Non-pigmented ciliary epithelial cell (primary cell): ENCODE data around the gene LGR6.
"Not testable (repeated sequence)": the region's sequence is repeated elsewhere in the genome, so short reads cannot be mapped to it uniquely, and the experiment has no call there.

ENCODE experiments used
- DNase-seq: peaks from one replicate; pipeline ENCODE4 v3.0.0-alpha.2; 2010; ENCODE audit warnings: low read depth

Gene LGR6

DNA sequence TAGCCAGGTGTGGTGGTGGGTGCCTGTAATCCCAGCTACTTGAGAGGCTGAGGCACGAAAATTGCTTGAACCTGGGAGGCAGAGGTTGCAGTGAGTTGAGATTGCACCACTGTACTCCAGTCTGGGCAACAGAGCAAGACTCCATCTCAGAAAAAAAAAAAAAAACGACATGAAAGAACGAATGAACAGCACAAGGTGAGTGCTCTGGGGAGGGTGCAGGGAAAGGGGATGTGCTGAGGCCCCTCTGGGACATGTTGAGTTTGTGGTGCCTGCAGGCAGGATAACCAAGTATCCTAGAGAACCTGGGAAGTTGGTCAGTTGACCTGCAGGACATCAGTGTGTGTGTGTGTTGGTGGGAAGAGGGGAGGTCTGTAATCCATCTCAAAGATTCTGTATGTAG is 46.6 kb downstream of the LGR6 start:
- DNase-seq = not testable (repeated sequence)

DNA sequence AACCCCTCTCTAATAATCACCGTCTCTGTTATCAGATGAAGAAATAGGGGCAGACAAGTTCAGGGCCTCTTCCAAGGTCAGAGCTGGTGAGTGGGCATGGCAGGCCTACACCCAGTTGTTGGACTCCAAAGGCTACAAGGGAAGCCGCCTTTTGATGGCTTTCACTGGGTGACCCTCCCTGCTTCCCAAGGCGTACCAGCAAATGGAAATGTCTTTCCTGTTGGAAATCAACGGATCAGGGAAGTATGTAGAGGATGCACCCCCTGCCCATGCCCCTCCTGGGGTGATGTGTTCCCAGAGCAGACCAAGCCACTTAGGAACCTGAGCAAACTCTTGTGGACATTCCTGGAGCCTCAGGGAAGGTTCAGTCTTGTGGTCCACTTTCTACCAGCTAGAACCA is 47.4 kb downstream of the LGR6 start:
- no peak for DNase-seq

DNA sequence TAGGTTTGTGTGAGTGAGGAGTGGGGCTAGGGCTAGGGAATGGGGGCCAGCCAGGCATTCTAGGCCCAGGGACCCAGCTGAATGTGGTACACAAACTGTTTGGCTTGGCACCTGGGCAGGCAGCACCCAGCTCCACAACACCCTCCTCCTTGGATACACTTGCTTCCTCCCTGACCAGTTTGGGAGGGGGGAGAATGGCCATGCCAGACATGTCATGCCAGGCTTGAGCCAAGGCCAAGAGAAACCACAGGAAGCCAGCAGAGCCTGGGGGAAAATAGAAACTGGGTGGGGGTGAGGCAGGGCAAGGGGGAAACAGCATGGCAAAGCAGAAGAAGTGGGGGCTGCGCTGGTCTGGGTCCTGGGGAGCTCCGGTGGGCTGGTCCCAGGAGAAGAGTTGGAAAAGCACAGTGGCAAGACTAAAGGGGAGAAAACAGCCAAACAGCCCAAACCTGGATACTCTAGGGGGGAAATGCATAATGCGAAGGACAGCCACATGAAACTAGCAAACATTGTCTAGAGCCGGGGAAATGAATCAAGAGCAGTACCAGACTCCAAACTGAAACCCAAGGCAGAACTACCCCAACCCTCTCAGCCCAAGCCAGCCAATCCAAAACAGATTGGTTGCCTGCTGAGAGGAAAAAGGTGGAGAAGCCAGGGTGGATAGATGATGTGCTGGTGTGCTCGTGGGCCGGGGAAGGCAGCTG is 47.9 kb downstream of the LGR6 start:
- no peak for DNase-seq

DNA sequence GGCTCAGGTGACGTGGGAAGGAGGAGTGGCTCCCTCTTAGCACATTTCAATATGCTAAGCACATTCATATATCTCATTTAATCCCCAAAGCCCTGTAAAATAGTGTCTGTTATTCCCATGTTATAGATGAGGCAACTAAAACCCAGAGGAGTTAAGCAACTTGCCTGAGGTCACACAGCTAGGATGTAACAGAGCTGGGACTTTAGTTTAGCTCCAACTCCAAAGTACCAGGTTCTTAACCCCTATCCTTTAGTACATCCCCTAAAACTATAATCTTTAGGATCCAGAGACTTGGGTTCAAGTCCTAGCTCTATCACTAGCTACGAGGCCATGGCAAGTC is 48.5 kb downstream of the LGR6 start:
- DNase-seq = no peak

DNA sequence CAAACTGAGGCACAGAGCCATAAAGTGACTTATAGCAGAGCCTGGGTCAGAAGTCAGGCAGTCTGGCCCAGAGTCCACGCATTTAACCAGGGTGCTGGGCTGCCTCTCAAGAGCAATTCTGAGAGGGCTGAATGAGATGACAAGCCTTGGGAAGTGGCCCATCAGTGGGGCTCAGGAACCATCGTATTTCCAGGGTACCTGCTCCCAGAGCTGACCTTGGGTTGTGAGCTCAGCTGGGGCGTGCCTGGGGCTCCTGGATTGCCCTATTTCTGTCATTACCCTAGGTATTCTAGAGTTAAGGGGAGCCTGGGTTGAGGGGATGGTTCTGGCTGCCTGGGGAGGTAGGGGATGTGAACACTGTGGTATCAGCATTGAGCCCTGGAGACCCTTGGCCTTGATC is 49.4 kb downstream of the LGR6 start:
- no peak for DNase-seq

DNA sequence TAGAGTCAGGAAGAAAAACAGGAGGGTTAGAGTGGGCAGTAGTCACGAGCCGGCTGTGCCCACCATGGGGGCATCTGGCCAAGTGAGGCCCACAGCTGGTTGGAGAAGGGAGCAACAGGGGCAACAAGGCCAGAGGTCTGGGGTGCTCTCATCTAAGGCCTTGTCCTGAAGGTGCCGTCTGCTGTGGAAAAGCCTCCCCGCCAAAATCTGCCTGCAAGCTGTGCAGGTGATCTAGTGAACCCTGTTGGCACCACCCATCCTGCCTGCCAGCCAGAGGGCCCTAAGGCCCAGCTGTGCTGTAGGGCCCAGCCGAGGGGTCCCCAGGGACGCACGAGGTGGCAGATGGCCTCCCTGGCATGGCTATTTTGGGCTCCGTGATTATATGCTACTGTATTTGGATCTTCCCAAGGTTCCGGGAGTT is 51.3 kb downstream of the LGR6 start:
- DNase-seq = no peak

DNA sequence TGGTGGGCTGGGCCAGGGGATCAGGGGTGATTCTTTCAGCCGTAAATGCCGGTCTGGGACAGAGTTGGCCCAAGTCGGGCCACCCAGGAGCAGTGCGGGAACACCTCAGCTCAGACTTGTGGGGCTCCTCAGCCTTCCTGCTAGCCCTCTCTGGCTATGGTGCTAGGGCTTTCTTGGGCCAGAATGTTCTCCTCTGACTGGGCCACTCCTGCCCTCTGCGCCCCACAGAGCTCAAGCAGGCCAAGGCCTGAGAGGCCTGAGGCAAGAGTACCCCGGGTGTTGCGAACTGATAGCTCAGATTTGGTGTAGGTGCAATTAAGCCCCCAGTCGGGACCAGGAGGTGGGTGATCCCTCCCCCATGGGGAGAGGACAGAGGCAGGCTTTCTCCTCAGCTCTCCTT is 51.8 kb downstream of the LGR6 start:
- DNase-seq = no peak

DNA sequence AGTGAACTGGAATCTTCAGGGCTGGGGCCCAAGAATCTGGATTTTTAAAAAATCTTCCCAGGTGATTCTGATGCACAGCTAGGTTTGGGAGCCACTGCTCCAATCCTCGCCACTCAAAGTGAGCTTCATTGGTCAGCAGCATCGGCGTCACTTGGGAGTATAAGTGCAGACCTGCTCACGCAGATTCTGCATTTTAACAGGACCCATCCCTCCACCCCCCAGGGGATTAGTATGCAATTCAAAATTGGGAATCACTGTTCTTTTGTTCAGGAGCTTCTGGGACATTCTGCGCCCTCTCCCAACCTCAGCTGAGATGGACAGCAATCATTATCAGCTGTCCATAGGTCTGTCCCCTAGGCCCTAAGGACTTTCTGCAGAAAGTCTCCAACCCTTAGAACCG is 53.5 kb downstream of the LGR6 start:
- DNase-seq = no peak

DNA sequence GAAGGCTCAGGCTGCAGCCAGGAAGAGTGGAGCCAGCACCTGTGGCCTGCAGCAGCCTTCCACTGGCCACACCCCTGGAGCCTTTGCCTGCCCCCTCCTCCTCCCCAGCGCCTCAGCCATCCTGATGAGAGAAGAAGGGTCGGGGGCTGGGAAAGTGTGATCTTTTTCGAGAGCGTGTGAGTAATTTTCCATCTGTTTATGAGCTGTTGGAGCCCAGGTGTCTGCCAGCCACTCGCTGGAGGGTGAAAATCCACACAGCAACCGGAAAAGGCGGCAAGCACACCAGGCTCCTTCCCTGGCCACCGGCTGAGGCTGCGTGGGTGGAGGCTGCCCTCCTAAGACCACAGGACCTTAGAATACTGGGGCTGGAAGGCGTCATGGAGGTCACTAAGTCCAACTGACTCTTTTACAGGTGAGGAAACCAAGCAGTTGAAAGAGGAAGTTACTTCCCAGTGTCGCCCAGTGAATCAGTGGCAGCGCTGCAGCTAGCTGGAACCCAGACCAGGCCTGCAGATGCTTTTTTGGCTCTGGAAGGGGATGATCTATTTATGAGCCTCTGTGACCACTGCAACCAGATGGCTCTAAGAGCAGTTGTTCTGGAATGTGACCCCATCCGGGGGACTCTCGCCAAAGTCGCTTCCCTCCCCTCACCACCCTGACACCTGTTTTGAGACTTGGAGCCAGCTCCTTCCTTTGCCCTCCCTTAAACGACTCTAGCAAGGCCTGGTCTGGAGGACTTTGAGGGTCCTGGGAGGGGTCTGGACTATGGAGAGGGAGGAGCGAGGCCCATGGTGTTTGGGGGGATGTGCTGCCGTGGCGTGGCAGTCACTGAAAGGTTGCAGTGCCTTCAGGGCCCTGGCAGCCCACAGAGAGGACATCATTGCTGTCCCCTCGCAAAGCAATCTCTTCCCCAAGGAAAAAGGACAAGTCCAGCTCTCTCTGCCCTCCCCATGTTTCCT is 54.5 kb downstream of the LGR6 start:
- DNase-seq = no peak

DNA sequence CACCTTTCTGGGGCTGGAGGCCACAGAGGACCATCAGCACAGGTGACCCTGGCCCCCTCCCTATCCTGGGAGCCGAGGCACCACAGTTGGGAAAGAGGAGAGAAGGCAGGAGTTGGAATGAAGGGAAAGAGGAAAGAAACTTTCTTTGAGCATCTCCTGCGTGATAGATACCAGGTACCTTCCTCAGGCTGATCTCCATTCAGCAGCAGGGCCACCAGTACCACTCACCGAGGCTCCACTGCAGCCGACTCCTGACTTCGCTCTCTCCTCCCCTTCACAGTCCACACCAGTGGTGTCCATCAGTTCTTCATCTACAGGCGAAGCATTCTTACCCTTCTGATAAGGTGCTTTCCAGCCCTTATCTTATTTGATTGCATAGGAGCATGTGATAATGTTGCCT is 55.3 kb downstream of the LGR6 start:
- no peak for DNase-seq

DNA sequence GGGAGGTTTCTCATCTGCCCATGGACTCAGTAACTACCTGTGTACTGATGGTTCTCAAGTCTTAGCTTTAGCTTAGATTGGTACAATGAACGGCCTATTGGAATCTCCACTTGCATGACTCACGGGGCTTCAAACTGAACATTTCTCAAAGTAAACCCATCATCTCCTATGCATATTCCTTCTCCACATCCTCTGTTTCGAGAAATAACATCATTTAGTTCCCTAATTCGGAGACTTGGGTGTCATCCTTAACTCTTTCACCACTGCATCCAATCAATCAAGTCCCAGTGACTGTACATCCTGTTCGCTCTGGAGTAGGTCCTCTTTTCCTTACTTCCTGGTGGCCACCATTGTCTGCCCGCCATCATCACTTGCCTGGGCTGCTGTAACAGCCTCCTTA is 55.8 kb downstream of the LGR6 start:
- DNase-seq = no peak

DNA sequence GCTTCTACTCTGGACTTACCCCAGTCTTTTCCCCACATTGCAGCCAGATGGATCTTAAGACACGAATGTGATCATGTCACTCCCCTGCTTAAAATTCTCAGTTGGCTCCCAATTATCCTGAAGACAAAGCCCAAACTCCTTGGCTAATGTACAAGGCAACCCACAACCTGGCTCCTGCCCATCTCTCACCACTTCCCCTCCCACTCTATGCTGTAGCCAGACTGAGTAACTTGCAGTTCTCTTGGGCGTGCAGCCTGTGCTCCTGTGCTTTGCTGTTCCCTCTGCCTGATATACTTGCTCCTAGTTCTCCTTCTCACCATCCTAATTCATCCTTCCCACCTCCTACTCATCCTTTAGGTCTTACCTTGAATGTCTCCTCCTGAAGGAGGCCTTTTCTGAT is 56.2 kb downstream of the LGR6 start:
- DNase-seq = no peak

DNA sequence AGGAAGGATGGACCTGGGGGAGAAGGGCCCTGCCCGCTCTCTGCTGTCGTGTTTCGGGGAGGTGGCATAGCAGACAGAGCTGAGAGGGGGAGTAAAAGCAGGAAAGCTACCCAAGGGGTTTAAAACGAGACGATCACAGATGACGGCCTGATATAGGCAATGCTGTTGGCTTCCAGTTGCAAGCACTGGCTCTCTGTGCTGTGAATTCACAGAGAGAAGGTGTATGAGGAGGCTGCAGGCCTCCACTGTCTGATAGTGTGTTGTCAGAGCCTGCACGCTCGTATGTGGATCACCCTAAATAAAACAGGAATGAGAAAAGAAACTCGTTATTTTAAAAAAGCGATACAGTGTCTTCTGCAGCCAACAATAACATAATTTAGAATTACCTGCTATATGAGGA is 57.4 kb downstream of the LGR6 start:
- DNase-seq = no peak

DNA sequence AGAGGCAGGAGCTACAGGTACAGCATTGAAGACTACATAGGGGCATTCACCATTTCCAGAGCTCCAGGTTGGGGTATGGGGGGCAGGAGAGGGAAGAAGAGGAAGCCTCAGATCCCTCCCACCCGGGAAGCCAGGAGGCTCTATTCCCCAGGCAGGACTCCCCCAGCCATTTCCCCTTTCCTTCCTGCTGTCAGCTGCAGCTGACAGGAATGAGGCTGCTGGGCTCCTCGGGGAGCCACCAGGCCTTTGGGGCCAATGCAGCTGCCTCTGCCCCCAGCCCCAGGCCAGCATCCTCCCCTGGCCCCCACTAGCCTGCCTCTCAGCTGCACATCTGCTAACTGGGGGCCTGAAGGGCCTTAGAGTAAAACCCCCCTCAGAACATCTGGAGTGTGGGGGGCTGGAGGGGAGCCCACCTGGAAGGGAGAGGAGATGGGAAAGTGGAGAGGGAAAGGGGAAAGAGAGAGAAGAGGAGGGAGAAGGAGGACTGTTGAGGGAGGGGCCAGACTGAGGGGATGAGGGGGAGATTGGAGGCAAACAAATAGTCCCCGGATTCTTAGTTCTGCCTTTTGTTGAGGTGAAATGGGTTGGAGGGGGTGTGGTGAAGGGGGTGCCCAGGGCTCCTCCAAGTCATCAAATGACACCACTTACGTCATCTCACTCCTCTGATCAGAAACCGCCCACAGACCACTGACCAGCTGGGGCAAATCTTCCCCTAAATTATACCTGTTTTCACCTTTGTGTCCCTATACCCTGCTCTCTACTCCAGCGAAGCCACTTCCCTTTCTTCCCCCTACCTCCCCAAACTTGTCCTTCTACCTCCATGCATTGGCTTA is 58.0 kb downstream of the LGR6 start:
- DNase-seq = no peak

DNA sequence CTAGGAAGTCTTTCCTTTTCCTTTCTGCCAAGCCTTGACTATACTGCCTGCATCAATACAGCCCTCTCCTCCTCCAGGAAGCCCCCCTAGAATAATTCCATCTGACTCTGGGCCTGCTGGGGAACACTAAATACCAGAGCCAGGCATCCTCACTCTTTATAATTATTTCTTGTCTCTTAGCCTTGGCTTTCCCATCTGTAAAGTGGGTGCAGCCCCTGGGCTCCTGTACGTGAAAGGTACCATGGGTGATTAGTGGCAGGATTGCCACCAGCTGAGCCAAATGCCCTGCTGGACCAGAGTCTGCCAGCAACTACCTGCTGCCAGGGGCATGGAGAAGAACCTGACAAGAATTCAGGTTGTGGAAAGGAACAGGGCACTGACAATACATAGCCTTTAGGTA is 58.7 kb downstream of the LGR6 start:
- no peak for DNase-seq

DNA sequence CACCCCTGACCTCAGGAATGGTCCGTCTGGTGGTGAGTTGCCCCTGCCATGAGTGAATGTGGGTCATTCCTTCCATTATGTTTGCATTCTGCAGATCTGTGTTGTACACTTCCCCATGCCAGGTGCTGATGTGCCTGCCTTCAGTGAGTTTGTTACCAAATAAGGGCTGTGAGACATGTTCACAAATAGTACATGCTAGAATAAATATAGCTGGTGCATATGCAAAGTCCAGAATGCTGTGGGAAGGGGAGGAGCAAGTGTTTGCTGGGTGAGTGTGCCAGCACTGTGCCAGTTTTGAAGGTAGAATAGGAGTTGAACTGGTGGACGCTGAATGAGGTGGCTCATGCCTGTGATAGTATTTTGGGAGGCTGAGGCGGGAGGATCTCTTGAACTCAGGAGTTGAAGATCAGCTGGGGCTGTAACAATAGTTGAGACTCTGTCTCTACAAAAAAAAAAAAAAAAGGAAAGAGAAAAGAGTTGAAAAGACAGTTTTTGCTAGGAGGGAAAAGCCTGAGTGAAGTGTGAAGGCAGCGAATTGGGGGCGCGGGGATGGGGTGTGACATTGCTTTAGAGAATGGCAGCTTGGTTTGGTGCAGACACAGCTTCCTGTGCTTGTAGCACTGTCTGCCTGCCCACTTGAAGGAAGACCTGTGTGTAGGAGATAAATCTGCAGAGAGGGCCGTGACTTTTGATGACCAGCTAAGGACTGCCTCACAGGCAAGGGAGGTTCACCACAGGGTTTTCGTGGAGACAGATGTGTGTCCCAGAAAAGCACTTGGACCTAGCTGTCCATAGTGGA is 61.1 kb downstream of the LGR6 start:
- no peak for DNase-seq

DNA sequence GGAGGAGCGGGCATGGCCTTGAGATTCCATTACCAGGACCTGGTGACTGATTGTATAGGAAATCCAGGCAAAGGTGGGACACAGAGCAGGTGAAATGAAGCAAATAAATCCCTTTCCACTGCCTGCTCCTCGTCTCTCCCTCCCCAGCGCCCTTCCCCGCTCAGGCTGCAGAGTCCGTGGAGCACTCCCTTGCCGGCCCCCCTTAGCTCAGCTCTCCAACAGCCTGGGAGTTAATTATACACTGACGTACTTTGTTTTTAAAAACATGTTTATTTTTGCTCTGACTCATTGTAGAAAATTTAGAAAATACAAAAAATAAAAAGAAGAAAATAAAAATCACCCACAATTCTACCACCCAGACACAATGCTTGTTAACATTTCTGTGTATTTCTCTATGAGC is 61.7 kb downstream of the LGR6 start:
- no peak for DNase-seq

DNA sequence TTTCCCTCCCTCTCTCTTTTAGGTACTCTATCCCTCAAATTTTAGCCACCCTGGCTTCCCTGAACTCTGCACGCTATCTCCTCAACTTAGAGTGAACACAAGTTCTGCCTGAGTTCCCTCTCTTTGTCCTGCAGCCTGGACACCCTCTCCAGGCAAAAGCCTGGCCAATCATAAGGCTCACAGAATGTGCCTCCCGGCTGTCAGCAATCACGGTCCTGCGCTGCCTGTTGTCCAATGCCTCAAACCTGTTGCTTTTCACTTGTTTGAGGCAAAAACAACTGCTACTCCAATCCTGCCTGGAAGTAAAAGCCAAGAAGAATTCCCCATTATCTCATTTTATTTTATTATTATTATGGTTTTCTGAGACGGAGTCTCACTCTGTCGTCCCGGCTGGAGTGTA is 66.1 kb downstream of the LGR6 start:
- DNase-seq = no peak

DNA sequence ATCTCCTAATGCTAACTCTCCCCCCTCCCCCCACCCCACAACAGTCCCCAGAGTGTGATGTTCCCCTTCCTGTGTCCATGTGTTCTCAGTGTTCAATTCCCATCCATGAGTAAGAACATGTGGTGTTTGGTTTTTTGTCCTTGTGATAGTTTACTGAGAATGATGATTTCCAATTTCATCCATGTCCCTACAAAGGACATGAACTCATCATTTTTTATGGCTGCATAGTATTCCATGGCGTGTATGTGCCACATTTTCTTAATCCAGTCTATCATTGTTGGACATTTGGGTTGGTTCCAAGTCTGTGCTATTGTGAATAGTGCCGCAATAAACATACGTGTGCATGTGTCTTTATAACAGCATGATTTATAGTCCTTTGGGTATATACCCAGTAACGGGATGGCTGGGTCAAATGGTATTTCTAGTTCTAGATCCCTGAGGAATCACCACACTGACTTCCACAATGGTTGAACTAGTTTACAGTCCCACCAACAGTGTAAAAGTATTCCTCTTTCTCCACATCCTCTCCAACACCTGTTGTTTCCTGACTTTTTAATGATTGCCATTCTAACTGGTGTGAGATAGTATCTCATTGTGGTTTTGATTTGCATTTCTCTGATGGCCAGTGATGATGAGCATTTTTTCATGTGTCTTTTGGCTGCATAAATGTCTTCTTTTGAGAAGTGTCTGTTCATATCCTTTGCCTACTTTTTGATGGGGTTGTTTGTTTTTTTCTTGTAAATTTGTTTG is 67.8 kb downstream of the LGR6 start:
- not testable (repeated sequence) for DNase-seq

DNA sequence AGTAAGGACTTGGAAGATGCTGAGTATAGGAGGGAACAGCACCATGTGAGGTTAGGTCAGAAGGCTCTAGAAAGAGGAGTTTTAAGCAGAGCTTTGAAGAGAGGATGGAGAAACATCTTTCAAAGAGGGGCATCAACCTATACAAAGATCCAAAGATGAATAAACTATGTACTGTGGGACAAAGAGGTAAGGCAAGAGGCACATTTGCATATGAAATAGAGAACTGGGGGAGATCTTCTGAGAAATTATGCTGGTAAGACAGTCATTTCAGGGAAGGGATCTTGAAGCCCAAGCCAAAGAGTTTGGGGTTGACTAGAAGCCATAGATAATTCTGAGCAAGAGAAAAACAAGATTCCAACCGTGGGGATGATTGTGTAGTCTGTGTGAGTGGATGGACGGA is 70.0 kb downstream of the LGR6 start:
- no peak for DNase-seq

DNA sequence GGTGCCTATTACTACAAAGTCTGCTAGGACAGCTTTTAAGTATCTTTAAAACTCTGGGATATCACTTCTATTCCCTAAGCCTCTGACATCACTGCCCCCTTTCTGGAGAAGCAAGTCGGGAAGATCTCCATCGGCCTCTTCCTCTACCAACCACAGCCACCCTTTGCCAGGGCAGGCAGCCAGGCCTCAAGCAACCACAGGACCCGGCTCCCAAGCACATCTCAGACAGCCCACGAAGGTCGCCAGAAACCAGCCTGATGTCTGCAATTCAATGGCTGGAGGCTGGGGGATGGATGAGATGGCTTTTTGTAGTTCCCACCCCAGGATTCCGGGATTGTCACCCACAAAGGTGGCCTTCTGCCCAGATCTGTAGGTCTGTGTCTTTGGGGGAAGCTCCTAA is 70.7 kb downstream of the LGR6 start:
- DNase-seq = no peak
